Suprapubic skin (tissue), 4 donors: Measurements from ENCODE around the gene CD6. TPM values are rescaled to one million over a fixed set of nuclear protein-coding genes. Genes with fewer than 3 reads are reported as not detected.
A peak's percentile ranks its signal among the peaks of the same experiment; 100 is the strongest.

Experiments used
- DNase-seq, 2 donors: peaks; one replicate each; pipeline ENCODE4 v3.0.0-alpha.2; 2019; ENCODE audit warnings: low spot score in 2 of 2
- H3K27ac ChIP-seq: fragments of 200-600 bp; sonication (generic); one replicate; pipeline ENCODE4 v1.5.1; 2019
- H3K27me3 ChIP-seq: fragments of 200-600 bp; sonication (generic); one replicate; pipeline ENCODE4 v1.5.1; 2019
- H3K36me3 ChIP-seq: fragments of 200-600 bp; sonication (generic); one replicate; pipeline ENCODE4 v1.5.1; 2019
- H3K4me1 ChIP-seq: fragments of 200-600 bp; sonication (generic); one replicate; pipeline ENCODE4 v1.5.1; 2019
- H3K4me3 ChIP-seq: fragments of 200-600 bp; sonication (generic); one replicate; pipeline ENCODE4 v1.5.1; 2019; ENCODE audit warnings: mild to moderate bottlenecking
- H3K9me3 ChIP-seq: fragments of 200-600 bp; sonication (generic); one replicate; pipeline ENCODE4 v1.5.1; 2019
- CTCF ChIP-seq, 2 donors: fragments of 200-600 bp in 1 of 2; fragments of 450-650 bp in 1 of 2; sonication (generic) in 1 of 2; IDR thresholded peaks; one replicate each; pipeline ENCODE4 v1.5.1; 2016 to 2019; ENCODE audit warnings: antibody characterized with exemption in 2 of 2, mild to moderate bottlenecking in 1 of 2, moderate library complexity in 1 of 2
- EP300 ChIP-seq: sonication (generic); formaldehyde crosslinking; IDR thresholded peaks from one replicate; pipeline ENCODE4 v1.6.1; 2017; ENCODE audit warnings: antibody characterized with exemption
- POLR2A ChIP-seq, 2 donors: fragments of 450-650 bp; IDR thresholded peaks; one replicate each; pipeline ENCODE4 v1.6.1; 2017; ENCODE audit warnings: antibody characterized with exemption in 2 of 2, mild to moderate bottlenecking in 2 of 2, moderate library complexity in 2 of 2
- POLR2AphosphoS5 ChIP-seq, 3 donors: sonication (generic); formaldehyde crosslinking; IDR thresholded peaks; one replicate each; pipeline ENCODE4 v1.6.1; 2017; ENCODE audit warnings: antibody characterized with exemption in 3 of 3
- WGBS: methylation state at CpG from one replicate; pipeline ENCODE4 v1.1.5; 2018; 5-methylcytosine and 5-hydroxymethylcytosine counted together
- total RNA-seq, 4 donors: library from RNA; depleted of rRNA; stranded (reverse); fragments of >200 nt; gene quantifications; one replicate each; pipeline ENCODE4 v1.1.0, GENCODE V29; 2016

CD6 gene
- total RNA-seq, 4 donors from 2014 or later = 0.15 to 1.7 (median 1.2) TPM

GRCh38 chr11:60927600-60927999 lies 43.9 kb upstream of the CD6 start:
- Histone ChIP-seq H3K4me3 (no peak overlapping the region), H3K9me3 (no peaks in the 10 kb centered on the region), H3K36me3 (peaks cover 7% of the 10 kb centered on the region), H3K4me1 (peaks cover 21% of the 10 kb centered on the region), H3K27ac (no peak overlapping the region), H3K27me3 (peaks cover 7% of the 10 kb centered on the region)
- no peak for DNase-seq
- no peak for TF ChIP-seq CTCF (IDR thresholded peaks at IDR 0.05)
- no peak for TF ChIP-seq POLR2AphosphoS5 (IDR thresholded peaks at IDR 0.05)
- no peak for TF ChIP-seq POLR2A (IDR thresholded peaks at IDR 0.05)
- no peak for TF ChIP-seq EP300
- 78% methylated on average over 16 of the region's 16 CpGs for WGBS

- Histone ChIP-seq H3K27ac (no peak overlapping the region), H3K36me3 (peaks cover 3% of the 10 kb centered on the region), H3K4me3 (no peak overlapping the region), H3K9me3 (no peaks in the 10 kb centered on the region), H3K27me3 (peaks cover 7% of the 10 kb centered on the region), H3K4me1 (peaks cover 21% of the 10 kb centered on the region)
- no peak for DNase-seq
- TF ChIP-seq CTCF (IDR thresholded peaks at IDR 0.05) (no peak), POLR2AphosphoS5 (IDR thresholded peaks at IDR 0.05) (no peak), POLR2A (IDR thresholded peaks at IDR 0.05) (no peak), EP300 (no peak)
- WGBS = 100% methylated on average over 2 of the region's 20 CpGs
These were observed 42.9 kb upstream of the CD6 start for GRCh38 chr11:60928563-60929001.

GRCh38 chr11:60929764-60930163 lies 41.7 kb upstream of the CD6 start:
- Histone ChIP-seq H3K4me1 (peaks cover 10% of the 10 kb centered on the region), H3K36me3 (peaks cover 3% of the 10 kb centered on the region), H3K27me3 (peaks cover 3% of the 10 kb centered on the region), H3K27ac (no peak overlapping the region), H3K9me3 (no peaks in the 10 kb centered on the region), H3K4me3 (no peak overlapping the region)
- no peak for DNase-seq
- 75% methylated on average over 4 of the region's 4 CpGs for WGBS
- TF ChIP-seq POLR2AphosphoS5 (IDR thresholded peaks at IDR 0.05) (no peak), POLR2A (IDR thresholded peaks at IDR 0.05) (no peak), EP300 (no peak), CTCF (IDR thresholded peaks at IDR 0.05) (no peak)

GRCh38 chr11:60930394-60930793 lies 41.1 kb upstream of the CD6 start:
- DNase-seq = no peak
- Histone ChIP-seq H3K9me3 (no peaks in the 10 kb centered on the region), H3K4me3 (no peak overlapping the region), H3K27me3 (no peaks in the 10 kb centered on the region), H3K27ac (no peak overlapping the region), H3K4me1 (peaks cover 3% of the 10 kb centered on the region), H3K36me3 (peaks cover 3% of the 10 kb centered on the region)
- WGBS = 89% methylated on average over 3 of the region's 4 CpGs
- TF ChIP-seq CTCF (IDR thresholded peaks at IDR 0.05) (no peak), EP300 (no peak), POLR2AphosphoS5 (IDR thresholded peaks at IDR 0.05) (no peak), POLR2A (IDR thresholded peaks at IDR 0.05) (no peak)

- Histone ChIP-seq H3K9me3 (no peaks in the 10 kb centered on the region), H3K4me1 (no peaks in the 10 kb centered on the region), H3K4me3 (no peak overlapping the region), H3K27ac (no peak overlapping the region), H3K36me3 (peaks cover 3% of the 10 kb centered on the region), H3K27me3 (no peaks in the 10 kb centered on the region)
- WGBS = 85% methylated on average over 9 of the region's 9 CpGs
- DNase-seq = peak in 1 of 2 donors; percentile 60
- TF ChIP-seq POLR2AphosphoS5 (IDR thresholded peaks at IDR 0.05) = no peak
- no peak for TF ChIP-seq CTCF (IDR thresholded peaks at IDR 0.05)
- no peak for TF ChIP-seq EP300
- no peak for TF ChIP-seq POLR2A (IDR thresholded peaks at IDR 0.05)
These were observed 39.6 kb upstream of the CD6 start for GRCh38 chr11:60931917-60932316.
